Measurements from ENCODE around the gene FOXC2.
"Not testable (repeated sequence)": the region's sequence is repeated elsewhere in the genome, so short reads cannot be mapped to it uniquely, and the experiment has no call there.

FOXC2 gene

GRCh38 chr16:86575095-86575685 is 8.6 kb downstream of the FOXC2 start:
- DNase-seq, result no peak

GRCh38 chr16:86575754-86576557 is 9.3 kb downstream of the FOXC2 start:
- DNase-seq, result peak; percentile 98

GRCh38 chr16:86576591-86577313 is 10.1 kb downstream of the FOXC2 start:
- no peak for DNase-seq

GRCh38 chr16:86577314-86577971 is 10.8 kb downstream of the FOXC2 start:
- no peak for DNase-seq

- DNase-seq, result peak; percentile 73
Measured at GRCh38 chr16:86578061-86578599, 11.5 kb downstream of the FOXC2 start, which contains the start of gene FOXL1. FOXL1 (plus strand) TSS chr16:86578549; CDS start chr16:86578724, 175 bp downstream.

GRCh38 chr16:86578611-86579267 is 12.1 kb downstream of the FOXC2 start:
- DNase-seq, result peak; percentile 67

GRCh38 chr16:86579268-86580062 is 12.8 kb downstream of the FOXC2 start:
- DNase-seq, result no peak

GRCh38 chr16:86580063-86580790 is 13.6 kb downstream of the FOXC2 start:
- no peak for DNase-seq

- no peak for DNase-seq
Measured at GRCh38 chr16:86580791-86581170, 14.2 kb downstream of the FOXC2 start.

- no peak for DNase-seq
Measured at GRCh38 chr16:86581458-86581857, 14.8 kb downstream of the FOXC2 start.

- DNase-seq, result peak; percentile 68
Measured at GRCh38 chr16:86584071-86584685, 17.5 kb downstream of the FOXC2 start.

GRCh38 chr16:86584726-86585721 is 18.4 kb downstream of the FOXC2 start:
- DNase-seq, result peak; percentile 39

GRCh38 chr16:86585821-86586611 is 19.4 kb downstream of the FOXC2 start:
- peak; percentile 81 for DNase-seq

GRCh38 chr16:86587487-86587886 is 20.9 kb downstream of the FOXC2 start:
- no peak for DNase-seq

- DNase-seq, result not testable (repeated sequence)
Measured at GRCh38 chr16:86587955-86588354, 21.3 kb downstream of the FOXC2 start.

GRCh38 chr16:86590501-86591144 is 24.0 kb downstream of the FOXC2 start:
- DNase-seq, result peak; percentile 75

GRCh38 chr16:86591270-86591669 is 24.6 kb downstream of the FOXC2 start:
- DNase-seq, result no peak
